ENCODE results near the gene IER3IP1. TPM values are rescaled to one million over a fixed set of nuclear protein-coding genes. Genes with fewer than 3 reads are reported as not detected.

Gene IER3IP1
- total and polyA plus RNA-seq, 2 donors (not counting 1 experiment from before 2014, with no cell fraction given), result 2.4 to 8.7 TPM

DNA sequence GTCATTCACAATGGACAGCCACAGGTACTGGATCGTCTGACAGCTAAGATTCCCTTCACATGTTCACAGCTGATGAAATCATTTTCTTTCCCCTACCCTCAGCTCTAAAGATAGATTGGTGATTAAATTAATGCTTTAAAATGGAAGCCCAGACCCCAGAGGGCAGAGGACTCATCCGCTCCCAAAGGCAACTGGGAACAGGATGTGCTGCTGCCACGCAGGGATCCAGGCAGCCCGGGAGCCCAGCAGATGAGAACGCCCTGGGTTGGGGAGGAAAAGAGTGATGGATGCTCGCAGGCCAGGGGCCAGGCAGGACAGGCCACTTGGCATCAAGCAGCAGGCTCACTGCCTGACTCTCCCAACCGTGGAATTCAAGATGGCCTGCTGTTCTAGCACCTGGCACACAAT, 67.2 kb downstream of the IER3IP1 start:
- 98% methylated on average over 5 of the region's 7 CpGs for WGBS (ENCODE audit: insufficient coverage)
- no peak overlapping the region for H3K4me3 ChIP-seq (ENCODE audit: control extremely low read depth in 1 of 5, extremely low read depth in 1 of 5, insufficient read depth in 1 of 5, low read depth in 2 of 5, low read length in 4 of 5)
- no peaks in the 10 kb centered on the region for H3K9me3 Mint-ChIP-seq (ENCODE audit: insufficient read depth)
- H2AFZ ChIP-seq (ENCODE audit: insufficient read depth, low read depth, low read length, poor library complexity, severe bottlenecking), result no peak overlapping the region
- no peaks in the 10 kb centered on the region for H3K27me3 Mint-ChIP-seq
- H3K4me2 ChIP-seq (replicated peaks; ENCODE audit: low read depth, low read length, poor library complexity, severe bottlenecking), result no peak overlapping the region
- peaks cover 12 to 60% of the 10 kb centered on the region in 2 experiments for H3K36me3 ChIP-seq (replicated peaks in 1 of 2; ENCODE audit: control extremely low read depth in 1 of 2, control insufficient read depth in 1 of 2, extremely low read depth in 1 of 2, insufficient read depth in 2 of 2, low read length in 1 of 2)
- H3K79me2 ChIP-seq (ENCODE audit: control insufficient read depth, insufficient read depth, low read length), result no peaks in the 10 kb centered on the region
- H3K27ac ChIP-seq (ENCODE audit: low read length in 2 of 2), result no peak overlapping the region
- no peak overlapping the region for H3K9ac ChIP-seq (ENCODE audit: low read length)
- no peak overlapping the region for H3K4me3 Mint-ChIP-seq
- CTCF ChIA-PET, result no interaction called here
- DNase-seq, result no peak
- H4K20me1 ChIP-seq (ENCODE audit: control insufficient read depth, insufficient read depth, low read length, poor library complexity, severe bottlenecking), result no peaks in the 10 kb centered on the region
- intact Hi-C loops (cut with micrococcal nuclease), result no loop called here
- POLR2A ChIA-PET, result no interaction called here
- no peaks in the 10 kb centered on the region for H3K27me3 ChIP-seq (replicated peaks in 1 of 4; ENCODE audit: control extremely low read depth in 1 of 4, control insufficient read depth in 3 of 4, insufficient read depth in 4 of 4, low read length in 3 of 4)
- no peaks in the 10 kb centered on the region for H3K9me3 ChIP-seq (ENCODE audit: control extremely low read depth in 1 of 3, control insufficient read depth in 2 of 3, insufficient read depth in 1 of 3, low read length in 2 of 3)
- TF ChIP-seq EZH2 (IDR thresholded peaks at IDR 0.05; ENCODE audit: borderline replicate concordance, insufficient read depth, low read depth, low read length, poor library complexity, severe bottlenecking), result no peak
- no peaks in the 10 kb centered on the region for H3K4me1 Mint-ChIP-seq
- H3K27ac Mint-ChIP-seq, result no peak overlapping the region
- no peaks in the 10 kb centered on the region for H3K4me1 ChIP-seq (ENCODE audit: control insufficient read depth in 2 of 2, insufficient read depth in 2 of 2, low read length in 2 of 2)
- no peak for ATAC-seq (ENCODE audit: low read depth)

DNA sequence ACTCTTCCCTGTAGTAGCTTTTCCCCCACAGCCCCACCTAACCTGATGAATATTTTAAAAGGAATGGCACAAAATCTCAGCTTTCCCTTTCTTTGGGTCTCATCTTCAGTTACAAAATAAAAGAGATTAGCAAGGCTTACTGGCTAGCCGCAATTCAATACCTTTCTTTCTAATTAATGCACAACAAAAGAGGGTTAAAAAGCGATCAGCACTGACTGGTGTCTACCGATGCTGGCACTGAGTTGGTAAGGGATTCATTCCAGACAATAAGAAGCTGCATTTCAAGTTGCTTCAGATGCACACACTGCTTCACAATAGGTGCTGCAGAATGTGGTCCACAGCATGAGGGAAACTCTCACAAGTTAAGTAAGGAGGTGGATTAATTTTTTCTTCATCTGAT, 67.8 kb downstream of the IER3IP1 start:
- H3K4me1 ChIP-seq (ENCODE audit: control insufficient read depth in 2 of 2, insufficient read depth in 2 of 2, low read length in 2 of 2), result no peaks in the 10 kb centered on the region
- peaks cover 12 to 55% of the 10 kb centered on the region in 2 experiments for H3K36me3 ChIP-seq (replicated peaks in 1 of 2; ENCODE audit: control extremely low read depth in 1 of 2, control insufficient read depth in 1 of 2, extremely low read depth in 1 of 2, insufficient read depth in 2 of 2, low read length in 1 of 2)
- Mint-ChIP-seq H3K9me3 (ENCODE audit: insufficient read depth) (no peaks in the 10 kb centered on the region), H3K27me3 (no peaks in the 10 kb centered on the region), H3K4me1 (no peaks in the 10 kb centered on the region), H3K27ac (no peak overlapping the region), H3K4me3 (no peak overlapping the region)
- ATAC-seq (ENCODE audit: low read depth), result no peak
- H3K27me3 ChIP-seq (replicated peaks in 1 of 4; ENCODE audit: control extremely low read depth in 1 of 4, control insufficient read depth in 3 of 4, insufficient read depth in 4 of 4, low read length in 3 of 4), result no peaks in the 10 kb centered on the region
- CTCF ChIA-PET, result no interaction called here
- no peak for TF ChIP-seq EZH2 (IDR thresholded peaks at IDR 0.05; ENCODE audit: borderline replicate concordance, insufficient read depth, low read depth, low read length, poor library complexity, severe bottlenecking)
- TF ChIP-seq, protein P1, sequence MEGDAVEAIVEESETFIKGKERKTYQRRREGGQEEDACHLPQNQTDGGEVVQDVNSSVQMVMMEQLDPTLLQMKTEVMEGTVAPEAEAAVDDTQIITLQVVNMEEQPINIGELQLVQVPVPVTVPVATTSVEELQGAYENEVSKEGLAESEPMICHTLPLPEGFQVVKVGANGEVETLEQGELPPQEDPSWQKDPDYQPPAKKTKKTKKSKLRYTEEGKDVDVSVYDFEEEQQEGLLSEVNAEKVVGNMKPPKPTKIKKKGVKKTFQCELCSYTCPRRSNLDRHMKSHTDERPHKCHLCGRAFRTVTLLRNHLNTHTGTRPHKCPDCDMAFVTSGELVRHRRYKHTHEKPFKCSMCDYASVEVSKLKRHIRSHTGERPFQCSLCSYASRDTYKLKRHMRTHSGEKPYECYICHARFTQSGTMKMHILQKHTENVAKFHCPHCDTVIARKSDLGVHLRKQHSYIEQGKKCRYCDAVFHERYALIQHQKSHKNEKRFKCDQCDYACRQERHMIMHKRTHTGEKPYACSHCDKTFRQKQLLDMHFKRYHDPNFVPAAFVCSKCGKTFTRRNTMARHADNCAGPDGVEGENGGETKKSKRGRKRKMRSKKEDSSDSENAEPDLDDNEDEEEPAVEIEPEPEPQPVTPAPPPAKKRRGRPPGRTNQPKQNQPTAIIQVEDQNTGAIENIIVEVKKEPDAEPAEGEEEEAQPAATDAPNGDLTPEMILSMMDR (IDR thresholded peaks at IDR 0.05), result no peak
- no peak overlapping the region for H3K9ac ChIP-seq (ENCODE audit: low read length)
- H3K27ac ChIP-seq (ENCODE audit: low read length in 2 of 2), result no peak overlapping the region
- no peak for DNase-seq
- H2AFZ ChIP-seq (ENCODE audit: insufficient read depth, low read depth, low read length, poor library complexity, severe bottlenecking), result no peak overlapping the region
- WGBS (ENCODE audit: insufficient coverage), result no CpG with 5 or more reads among the region's 3 CpGs
- H3K4me2 ChIP-seq (replicated peaks; ENCODE audit: low read depth, low read length, poor library complexity, severe bottlenecking), result no peak overlapping the region
- no peak overlapping the region for H3K4me3 ChIP-seq (ENCODE audit: control extremely low read depth in 1 of 5, extremely low read depth in 1 of 5, insufficient read depth in 1 of 5, low read depth in 2 of 5, low read length in 4 of 5)
- intact Hi-C loops (cut with micrococcal nuclease), result no loop called here
- no peaks in the 10 kb centered on the region for H4K20me1 ChIP-seq (ENCODE audit: control insufficient read depth, insufficient read depth, low read length, poor library complexity, severe bottlenecking)
- POLR2A ChIA-PET, result no interaction called here
- H3K79me2 ChIP-seq (ENCODE audit: control insufficient read depth, insufficient read depth, low read length), result no peaks in the 10 kb centered on the region
- no peaks in the 10 kb centered on the region for H3K9me3 ChIP-seq (ENCODE audit: control extremely low read depth in 1 of 3, control insufficient read depth in 2 of 3, insufficient read depth in 1 of 3, low read length in 2 of 3)

Small RNA genes lying within 50 kb of the gene (small RNA-seq; reads per million reads assigned to genes)
- gene AC012254.4 (ENCODE audit: insufficient read length, low read depth, low replicate concordance), result not detected

Other genes with a start within 250 kb of the IER3IP1 start
- gene ELOA2, start 140.7 kb downstream of the IER3IP1 start, total RNA-seq, result not detected in 2 replicates
- not detected in 2 replicates for gene ELOA2, start 140.7 kb downstream of the IER3IP1 start, polyA plus RNA-seq
- gene HDHD2, start 25.9 kb downstream of the IER3IP1 start, total RNA-seq, result 43.9 and 45.5 TPM in 2 replicates
- gene HDHD2, start 25.9 kb downstream of the IER3IP1 start, polyA plus RNA-seq, result 7.3 and 9.0 TPM in 2 replicates
- gene SKOR2, start 75.3 kb upstream of the IER3IP1 start, total RNA-seq, result not detected in 2 replicates
- not detected in 2 replicates for gene SKOR2, start 75.3 kb upstream of the IER3IP1 start, polyA plus RNA-seq